Upper lobe of left lung (tissue), 4 donors: Measurements from ENCODE around the gene POFUT2.

Experiments used
- POLR2A ChIP-seq, 4 donors: fragments of 450-650 bp; IDR thresholded peaks; one replicate each; pipeline ENCODE4 v1.5.1; 2016 to 2017; ENCODE audit warnings: antibody characterized with exemption in 4 of 4, mild to moderate bottlenecking in 2 of 4
- POLR2AphosphoS5 ChIP-seq, 2 donors: sonication (generic); formaldehyde crosslinking; IDR thresholded peaks; one replicate each; pipeline ENCODE4 v1.5.1; 2017; ENCODE audit warnings: antibody characterized with exemption in 2 of 2
- TF ChIP-seq, protein P1 (sequence below), 6 experiments: fragments of 450-650 bp in 4 of 6; fragments of 200-600 bp in 2 of 6; sonication (generic) in 2 of 6; IDR thresholded peaks; one replicate each; pipeline ENCODE4 v1.5.1; 2016 to 2019; ENCODE audit warnings: antibody characterized with exemption in 6 of 6

DNA sequence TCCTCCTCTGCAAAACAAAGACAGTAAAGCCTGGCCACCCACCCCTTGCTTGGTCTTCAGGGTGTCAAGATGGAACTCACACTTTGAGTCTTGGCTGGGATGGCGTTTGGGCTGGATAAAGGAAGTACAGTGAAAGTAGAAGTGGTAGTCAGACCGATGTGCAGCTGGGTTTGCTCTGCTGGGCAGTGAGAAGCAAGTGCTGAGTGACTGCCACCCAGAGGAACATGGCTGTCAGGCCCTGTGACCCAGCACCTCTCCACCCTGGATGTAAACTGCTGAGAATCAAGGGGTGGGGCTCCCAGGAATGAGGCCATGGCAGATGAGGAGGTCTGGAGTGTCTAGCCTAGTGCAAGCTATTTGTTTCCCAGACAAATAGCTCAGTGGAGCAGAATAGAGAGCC lies 51.2 kb downstream of the POFUT2 start:
- TF ChIP-seq POLR2A (IDR thresholded peaks at IDR 0.05) (no peak), POLR2AphosphoS5 (IDR thresholded peaks at IDR 0.05) (no peak)
- TF ChIP-seq, protein P1, sequence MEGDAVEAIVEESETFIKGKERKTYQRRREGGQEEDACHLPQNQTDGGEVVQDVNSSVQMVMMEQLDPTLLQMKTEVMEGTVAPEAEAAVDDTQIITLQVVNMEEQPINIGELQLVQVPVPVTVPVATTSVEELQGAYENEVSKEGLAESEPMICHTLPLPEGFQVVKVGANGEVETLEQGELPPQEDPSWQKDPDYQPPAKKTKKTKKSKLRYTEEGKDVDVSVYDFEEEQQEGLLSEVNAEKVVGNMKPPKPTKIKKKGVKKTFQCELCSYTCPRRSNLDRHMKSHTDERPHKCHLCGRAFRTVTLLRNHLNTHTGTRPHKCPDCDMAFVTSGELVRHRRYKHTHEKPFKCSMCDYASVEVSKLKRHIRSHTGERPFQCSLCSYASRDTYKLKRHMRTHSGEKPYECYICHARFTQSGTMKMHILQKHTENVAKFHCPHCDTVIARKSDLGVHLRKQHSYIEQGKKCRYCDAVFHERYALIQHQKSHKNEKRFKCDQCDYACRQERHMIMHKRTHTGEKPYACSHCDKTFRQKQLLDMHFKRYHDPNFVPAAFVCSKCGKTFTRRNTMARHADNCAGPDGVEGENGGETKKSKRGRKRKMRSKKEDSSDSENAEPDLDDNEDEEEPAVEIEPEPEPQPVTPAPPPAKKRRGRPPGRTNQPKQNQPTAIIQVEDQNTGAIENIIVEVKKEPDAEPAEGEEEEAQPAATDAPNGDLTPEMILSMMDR (IDR thresholded peaks at IDR 0.05): no peak
